BJ (cell line): ENCODE measurements around the gene ECD. TPM values are rescaled to one million over a fixed set of nuclear protein-coding genes. Genes with fewer than 3 reads are reported as not detected.

Experiments used
- CTCF ChIA-PET: fragments of 350-600 bp; formaldehyde crosslinking; extraction: SDS; loops from one replicate; lab custom pipeline; 2021; ENCODE audit warnings: antibody characterized with exemption, inconsistent platforms; lab: Yijun Ruan, JAX
- POLR2A ChIA-PET: fragments of 300-600 bp; sonication (Branson Sonifier 250); formaldehyde crosslinking; extraction: SDS; loops from one replicate; lab custom pipeline; 2021; ENCODE audit warnings: antibody characterized with exemption; lab: Charles Lee
- DNase-seq: peaks from one replicate; pipeline ENCODE4 v3.0.0-alpha.2; 2011; ENCODE audit warnings: low read depth
- H3K27me3 ChIP-seq: 2 replicates; pipeline ENCODE4 v1.6.0; 2011; ENCODE audit warnings: low read length; ENCODE audit not compliant: control insufficient read depth, insufficient read depth
- H3K36me3 ChIP-seq: 2 replicates; pipeline ENCODE4 v1.5.1; 2011; ENCODE audit warnings: low read length; ENCODE audit not compliant: control insufficient read depth, insufficient read depth
- H3K4me3 ChIP-seq: 2 replicates; pipeline ENCODE4 v1.5.1; 2011; ENCODE audit warnings: low read depth, mild to moderate bottlenecking, control low read depth, low read length
- CTCF ChIP-seq: IDR thresholded peaks from 2 replicates; pipeline ENCODE4 v1.5.1; 2011; ENCODE audit warnings: low read depth, mild to moderate bottlenecking, control low read depth, inconsistent platforms, low read length, moderate library complexity; ENCODE audit not compliant: insufficient read depth
- polyA plus RNA-seq: library from polyadenylated mRNA; depleted of rRNA; stranded (reverse); fragments of >200 nt; gene quantifications from 2 replicates; pipeline ENCODE4 v1.2.3, GENCODE V29; 2011

ECD gene
- polyA plus RNA-seq, 1 experiment: 25.4 TPM

DNA sequence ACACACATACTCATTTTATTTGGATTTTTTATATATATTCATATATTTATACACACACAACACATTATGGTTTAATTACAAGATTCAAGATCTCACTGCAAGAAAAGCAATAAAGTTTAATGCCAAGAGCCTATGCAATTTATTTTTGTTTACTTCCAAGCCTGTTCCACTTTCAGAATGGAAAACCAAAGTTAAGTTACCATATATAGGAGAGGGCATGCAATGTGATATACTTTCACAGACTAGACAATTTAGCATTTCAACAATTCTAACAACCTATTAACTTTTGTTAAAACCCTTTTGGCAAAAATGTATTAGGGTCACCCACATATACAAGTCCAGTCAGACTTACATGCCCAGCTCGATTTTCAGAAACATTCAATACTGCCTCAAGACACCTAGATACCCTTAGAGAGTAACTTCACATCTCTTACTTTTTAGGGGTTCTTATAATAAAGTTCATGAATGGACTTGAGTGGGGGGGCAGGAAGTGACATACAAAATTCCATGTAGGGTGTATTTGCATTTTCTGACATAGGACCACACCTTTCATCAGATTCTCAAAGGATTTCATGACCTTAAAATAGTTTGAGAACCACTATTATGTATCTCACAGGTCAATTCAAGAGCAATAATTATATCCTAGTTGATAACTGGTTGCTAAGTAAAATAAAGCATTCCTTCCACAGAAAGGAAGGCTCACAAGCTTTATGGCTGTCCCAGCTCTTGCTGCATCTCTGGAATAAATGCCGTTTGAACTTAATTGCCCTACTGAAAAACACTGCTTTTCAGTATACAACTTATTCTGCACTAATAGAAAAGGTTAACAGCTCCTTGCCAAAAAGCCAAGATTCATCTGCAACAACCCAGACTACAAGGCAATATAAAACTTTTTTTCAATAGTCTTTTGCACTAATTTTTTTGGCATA lies 73.6 kb downstream of the ECD start:
- POLR2A ChIA-PET: interaction anchor here (0.6 to 0.7 kb wide), 3 partner anchors 26 to 402 kb away, joined by 3 to 15 read pairs (median 10); no protein-coding TSS in a partner anchor
- TF ChIP-seq CTCF: no peak
- CTCF ChIA-PET: interaction anchor here (1.1 to 1.8 kb wide), 3 partner anchors 10 to 65 kb away, joined by 3 to 5 read pairs (median 4); no protein-coding TSS in a partner anchor
- H3K4me3 ChIP-seq: peak overlapping the region; percentile 72
- H3K36me3 ChIP-seq: peaks cover 3% of the 10 kb centered on the region
- no peaks in the 10 kb centered on the region for H3K27me3 ChIP-seq
- DNase-seq: no peak

DNA sequence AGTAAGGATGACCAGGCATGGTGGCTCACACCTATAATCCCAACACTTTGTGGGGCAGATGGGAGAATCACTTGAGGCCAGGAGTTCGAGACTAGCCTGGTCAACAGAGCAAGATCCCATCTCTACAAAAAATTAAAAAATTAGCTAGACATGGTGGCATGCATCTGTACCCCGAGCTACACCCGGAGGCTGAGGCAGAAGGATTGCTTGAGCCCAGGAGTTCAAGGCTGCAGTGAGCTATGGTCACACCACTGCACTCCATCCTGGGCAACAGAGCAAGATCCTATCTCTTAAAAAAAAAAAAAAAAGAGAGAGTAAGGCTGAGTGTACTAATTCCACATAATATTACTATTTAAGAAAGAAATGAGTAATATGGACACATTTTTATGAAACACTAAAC lies 75.0 kb downstream of the ECD start:
- DNase-seq: no peak
- no peak for TF ChIP-seq CTCF
- H3K36me3 ChIP-seq: peaks cover 3% of the 10 kb centered on the region
- H3K4me3 ChIP-seq: no peak overlapping the region
- CTCF ChIA-PET: interaction anchor here (1.1 to 1.8 kb wide), 2 partner anchors 8 to 62 kb away, joined by 3 to 4 read pairs; no protein-coding TSS in a partner anchor
- POLR2A ChIA-PET: no interaction called here
- no peaks in the 10 kb centered on the region for H3K27me3 ChIP-seq

DNA sequence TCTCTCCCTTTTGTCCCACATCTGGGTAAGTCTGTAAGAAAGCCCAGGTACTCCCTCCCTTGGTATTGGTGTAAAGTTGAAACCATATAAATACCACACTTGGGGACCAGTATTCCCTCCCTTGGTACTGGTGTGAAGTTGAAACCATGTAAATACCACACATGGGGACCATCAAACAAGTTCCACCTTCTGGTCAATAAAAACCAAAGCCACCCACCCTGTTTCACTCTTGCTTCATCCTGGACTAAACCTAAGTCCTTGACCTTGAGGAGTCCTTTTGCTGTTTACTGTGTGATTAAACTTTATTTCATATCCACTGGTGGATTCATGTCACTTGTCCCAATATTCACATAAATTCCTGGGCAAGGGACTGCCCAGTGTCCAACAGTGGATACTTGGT lies 79.5 kb downstream of the ECD start:
- Histone ChIP-seq H3K36me3 (peaks cover 3% of the 10 kb centered on the region), H3K4me3 (no peak overlapping the region), H3K27me3 (no peaks in the 10 kb centered on the region)
- DNase-seq: no peak
- CTCF ChIA-PET: no interaction called here
- POLR2A ChIA-PET: interaction anchor here (1.2 kb wide), 1 partner anchor 8 kb away, joined by 14 read pairs; the partner anchor contains the start of gene P4HA1
- TF ChIP-seq CTCF: no peak

DNA sequence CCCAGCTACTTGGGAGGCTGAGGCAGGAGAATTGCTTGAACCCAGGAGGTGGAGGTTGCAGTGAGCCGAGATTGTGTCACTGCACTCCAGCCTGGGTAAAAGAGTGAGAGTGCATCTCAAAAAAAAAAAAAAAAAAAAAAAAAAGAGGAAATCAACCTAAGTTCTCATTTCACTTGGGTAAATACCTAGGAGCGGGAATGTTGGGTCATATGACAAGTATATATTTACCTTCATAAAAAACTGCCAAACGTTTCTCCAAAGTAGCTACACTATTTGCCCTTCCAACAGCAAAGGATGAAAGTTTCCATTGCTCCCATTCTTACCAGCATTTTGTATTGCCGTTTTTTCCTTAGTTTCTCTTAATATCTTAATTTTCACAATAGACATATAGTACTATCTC lies 81.0 kb downstream of the ECD start:
- no peak for DNase-seq
- ChIA-PET CTCF (interaction anchor here (1.0 kb wide), 1 partner anchor 9 kb away, joined by 3 read pairs; no protein-coding TSS in a partner anchor), POLR2A (no interaction called here)
- Histone ChIP-seq H3K27me3 (no peaks in the 10 kb centered on the region), H3K36me3 (peaks cover 3% of the 10 kb centered on the region), H3K4me3 (no peak overlapping the region)
- no peak for TF ChIP-seq CTCF

DNA sequence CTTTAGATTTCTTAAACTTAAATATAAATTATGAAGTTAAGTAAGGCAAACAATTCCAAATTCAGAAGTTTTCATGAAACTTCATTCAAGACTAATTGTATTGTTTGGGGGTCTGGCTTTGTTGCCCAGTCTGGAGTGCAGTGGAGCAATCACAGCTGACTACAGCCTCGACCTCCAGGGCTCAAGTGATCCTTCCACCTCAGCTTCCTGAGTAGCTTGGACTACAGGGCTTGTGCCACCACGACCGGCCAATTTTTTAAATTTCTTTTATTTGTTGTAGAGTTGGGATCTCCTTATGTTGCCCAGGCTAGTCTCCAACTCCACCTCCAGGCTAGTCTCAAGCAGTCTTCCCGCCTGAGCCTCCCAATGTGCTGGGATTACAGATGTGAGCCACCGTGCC lies 83.6 kb downstream of the ECD start:
- TF ChIP-seq CTCF: no peak
- ChIA-PET CTCF (interaction anchor here (1.0 to 1.3 kb wide), 2 partner anchors 9 to 11 kb away, joined by 3 to 5 read pairs; no protein-coding TSS in a partner anchor), POLR2A (no interaction called here)
- Histone ChIP-seq H3K27me3 (no peaks in the 10 kb centered on the region), H3K36me3 (no peaks in the 10 kb centered on the region; the same call in 1 of the 2 replicates), H3K4me3 (no peak overlapping the region)
- DNase-seq: no peak
